Mesothelial cell of epicardium (in vitro differentiated cells): ENCODE data around the gene PDE7B. TPM values are rescaled to one million over a fixed set of nuclear protein-coding genes. Genes with fewer than 3 reads are reported as not detected.
A peak's percentile ranks its signal among the peaks of the same experiment; 100 is the strongest.
"Not testable (repeated sequence)": the region's sequence is repeated elsewhere in the genome, so short reads cannot be mapped to it uniquely, and the experiment has no call there.

ENCODE experiments used
- DNase-seq, 2 experiments: peaks; one replicate each; pipeline ENCODE4 v3.0.0; 2021; ENCODE audit warnings: low spot score in 2 of 2; ENCODE audit not compliant: unreplicated experiment in 2 of 2
- H3K27ac Mint-ChIP-seq: 2 replicates; pipeline ENCODE4 v1.8.0; 2021; ENCODE audit warnings: mixed read lengths
- H3K27me3 Mint-ChIP-seq: 2 replicates; pipeline ENCODE4 v1.8.0; 2021; ENCODE audit warnings: low read depth, mixed read lengths
- H3K36me3 Mint-ChIP-seq: 2 replicates; pipeline ENCODE4 v1.8.0; 2021; ENCODE audit warnings: mixed read lengths
- H3K4me1 Mint-ChIP-seq: 2 replicates; pipeline ENCODE4 v1.8.0; 2021; ENCODE audit warnings: mixed read lengths
- H3K4me3 Mint-ChIP-seq: 2 replicates; pipeline ENCODE4 v1.8.0; 2021; ENCODE audit warnings: mild to moderate bottlenecking, moderate library complexity, mixed read lengths
- H3K9me3 Mint-ChIP-seq: 2 replicates; pipeline ENCODE4 v1.8.0; 2021; ENCODE audit warnings: mixed read lengths
- CTCF ChIP-seq: fragments of 200-600 bp; sonication (generic); IDR thresholded peaks from one replicate; pipeline ENCODE4 v1.5.0; 2021; ENCODE audit warnings: antibody characterized with exemption; ENCODE audit not compliant: unreplicated experiment
- total RNA-seq: library from RNA; stranded (reverse); gene quantifications from 3 replicates; pipeline ENCODE4 v1.2.1, GENCODE V29; 2021

PDE7B gene
- total RNA-seq, 1 donor from 2014 or later, result 18.2 TPM

DNA sequence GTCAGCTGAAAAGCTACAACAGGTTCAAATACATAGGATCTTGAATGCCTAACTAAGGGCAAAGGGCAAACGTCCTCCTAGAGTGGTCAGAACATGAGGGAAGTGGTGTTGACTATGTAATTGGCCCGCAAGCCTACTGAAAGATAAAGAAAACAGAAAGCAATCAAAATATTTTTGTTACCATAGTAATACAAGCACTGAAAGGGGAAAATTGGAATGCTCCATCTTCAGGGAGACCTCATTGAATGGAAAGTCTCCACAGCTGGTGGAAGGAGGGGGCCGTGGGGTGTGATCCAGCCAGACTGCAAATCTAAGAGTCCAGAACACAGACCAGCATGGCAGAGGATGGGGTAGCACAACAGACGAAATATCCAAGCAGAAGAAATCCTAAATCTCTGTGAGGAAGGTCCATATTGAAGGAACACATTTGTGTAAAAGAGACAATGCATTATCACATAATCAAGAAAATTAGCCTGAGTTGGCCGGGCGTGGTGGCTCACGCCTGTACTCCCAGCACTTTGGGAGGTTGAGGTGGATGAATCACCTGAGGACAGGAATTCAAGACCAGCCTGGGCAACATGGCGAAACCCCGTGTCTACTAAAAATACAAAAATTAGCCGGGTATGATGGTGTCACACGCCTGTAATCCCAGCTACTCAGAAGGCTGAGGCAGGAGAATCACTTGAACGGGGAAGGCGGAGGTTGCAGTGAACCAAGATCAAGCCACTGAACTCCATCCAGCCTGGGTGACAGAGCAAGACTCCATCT is 359.1 kb downstream of the PDE7B start:
- Mint-ChIP-seq H3K27me3 (no peaks in the 10 kb centered on the region), H3K36me3 (no peaks in the 10 kb centered on the region), H3K4me1 (peaks cover 9% of the 10 kb centered on the region), H3K27ac (no peak overlapping the region), H3K9me3 (peaks cover 4% of the 10 kb centered on the region), H3K4me3 (no peak overlapping the region)
- no peak for DNase-seq
- TF ChIP-seq CTCF, result no peak

- TF ChIP-seq CTCF, result no peak
- Mint-ChIP-seq H3K4me1 (peaks cover 12% of the 10 kb centered on the region), H3K4me3 (no peak overlapping the region), H3K36me3 (no peaks in the 10 kb centered on the region), H3K27me3 (no peaks in the 10 kb centered on the region), H3K9me3 (peaks cover 4% of the 10 kb centered on the region), H3K27ac (peak overlapping the region; percentile 47)
- DNase-seq, result no peak
These were observed 361.1 kb downstream of the PDE7B start for GRCh38 chr6:136212608-136213007.

DNA sequence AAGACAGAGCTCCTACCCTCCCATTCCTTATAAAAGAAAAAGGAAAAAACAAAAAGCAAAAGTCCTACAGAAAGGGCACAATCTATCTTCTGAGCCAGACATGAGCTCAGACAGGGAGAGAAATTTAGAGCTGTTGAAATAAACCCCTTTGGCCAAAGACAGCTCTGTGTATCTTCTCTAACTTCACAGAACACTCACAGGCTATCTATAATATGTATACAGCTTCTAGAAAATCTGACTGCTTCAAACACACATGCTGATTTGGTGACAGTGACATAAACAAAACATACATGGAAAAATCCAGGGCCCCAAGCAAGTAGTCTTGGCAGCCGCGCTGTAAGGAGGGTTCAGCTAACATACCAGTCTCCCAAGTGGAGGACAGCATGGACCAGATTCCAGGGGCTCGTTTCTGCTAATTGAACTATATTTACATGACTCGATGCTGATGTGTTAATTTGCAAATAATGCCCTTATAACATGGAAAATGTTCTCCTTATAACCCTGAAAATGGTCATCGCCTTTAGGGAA is 361.6 kb downstream of the PDE7B start:
- Mint-ChIP-seq H3K27ac (peak overlapping the region; percentile 47), H3K27me3 (no peaks in the 10 kb centered on the region), H3K9me3 (peaks cover 4% of the 10 kb centered on the region), H3K36me3 (no peaks in the 10 kb centered on the region), H3K4me1 (peaks cover 12% of the 10 kb centered on the region), H3K4me3 (no peak overlapping the region)
- no peak for TF ChIP-seq CTCF
- no peak for DNase-seq

GRCh38 chr6:136213853-136214252 is 362.4 kb downstream of the PDE7B start:
- no peaks in the 10 kb centered on the region for H3K36me3 Mint-ChIP-seq
- peaks cover 2% of the 10 kb centered on the region for H3K9me3 Mint-ChIP-seq
- H3K27ac Mint-ChIP-seq, result no peak overlapping the region
- no peak overlapping the region for H3K4me3 Mint-ChIP-seq
- TF ChIP-seq CTCF, result no peak
- H3K27me3 Mint-ChIP-seq, result no peaks in the 10 kb centered on the region
- H3K4me1 Mint-ChIP-seq, result peaks cover 12% of the 10 kb centered on the region
- no peak for DNase-seq

GRCh38 chr6:136216503-136217401 is 365.3 kb downstream of the PDE7B start:
- Mint-ChIP-seq H3K4me3 (no peak overlapping the region), H3K27ac (no peak overlapping the region), H3K9me3 (peaks cover 22% of the 10 kb centered on the region), H3K4me1 (peaks cover 12% of the 10 kb centered on the region), H3K27me3 (no peaks in the 10 kb centered on the region), H3K36me3 (peaks cover 7% of the 10 kb centered on the region)
- TF ChIP-seq CTCF, result no peak
- no peak for DNase-seq

GRCh38 chr6:136224974-136225373 is 373.5 kb downstream of the PDE7B start:
- not testable (repeated sequence) for H3K4me3 Mint-ChIP-seq, H3K27me3 Mint-ChIP-seq, H3K27ac Mint-ChIP-seq, DNase-seq
- Mint-ChIP-seq H3K9me3 (peaks cover 39% of the 10 kb centered on the region), H3K36me3 (peaks cover 10% of the 10 kb centered on the region), H3K4me1 (peaks cover 16% of the 10 kb centered on the region)
